Panc1 (cell line): Measurements from ENCODE around the gene ANP32A. TPM values are rescaled to one million over a fixed set of nuclear protein-coding genes. Genes with fewer than 3 reads are reported as not detected.
A peak's percentile ranks its signal among the peaks of the same experiment; 100 is the strongest.

Experiments used
- ATAC-seq: fragments of 200-7000 bp; cut with Tn5 transposase; 2 replicates; pipeline ENCODE4 v1.9.1; 2020; ENCODE audit warnings: mild to moderate bottlenecking, moderate library complexity
- BruUV-seq: library from RNA; stranded (reverse); fragments of 400-500 nt; replicated peaks from 2 replicates; lab custom pipeline; 2021; lab: Mats Ljungman, UMichigan
- CTCF ChIA-PET: fragments of 300-600 bp; sonication (Branson Sonifier 250); formaldehyde crosslinking; loops from one replicate; lab custom pipeline; 2022; ENCODE audit warnings: antibody characterized with exemption; lab: Charles Lee
- POLR2A ChIA-PET: fragments of 300-600 bp; sonication (Branson Sonifier 250); formaldehyde crosslinking; loops from one replicate; lab custom pipeline; 2022; ENCODE audit warnings: antibody characterized with exemption; lab: Charles Lee
- DNase-seq: peaks from one replicate; pipeline ENCODE4 v3.0.0-alpha.2; 2010; ENCODE audit warnings: low read depth, low spot score
- H3K27ac ChIP-seq: 2 replicates; pipeline ENCODE4 v1.5.1; 2011; ENCODE audit warnings: mild to moderate bottlenecking, low read length, inconsistent platforms
- H3K27me3 ChIP-seq: fragments of 200-500 bp; sonication (Bioruptor generic); 2 replicates; pipeline ENCODE4 v1.6.0; 2014; ENCODE audit warnings: low read length, inconsistent platforms; ENCODE audit not compliant: control insufficient read depth, insufficient read depth
- H3K36me3 ChIP-seq: fragments of 200-500 bp; sonication (Bioruptor generic); 2 replicates; pipeline ENCODE4 v1.5.1; 2014; ENCODE audit warnings: inconsistent platforms, mild to moderate bottlenecking, low read length, moderate library complexity; ENCODE audit not compliant: control insufficient read depth, insufficient read depth
- H3K4me1 ChIP-seq: 2 replicates; pipeline ENCODE4 v1.5.1; 2011; ENCODE audit warnings: inconsistent platforms, mild to moderate bottlenecking, low read length, moderate library complexity; ENCODE audit not compliant: control insufficient read depth, insufficient read depth
- H3K4me3 ChIP-seq, 2 experiments: 2 replicates each; pipeline ENCODE4 v1.5.1; 2011 to 2012; ENCODE audit warnings: low read depth in 2 of 2, low read length in 2 of 2, mild to moderate bottlenecking in 2 of 2, inconsistent platforms in 1 of 2, moderate library complexity in 1 of 2
- H3K9me3 ChIP-seq: fragments of 200-500 bp; sonication (Bioruptor generic); 2 replicates; pipeline ENCODE4 v1.5.1; 2014; ENCODE audit warnings: low read depth, mild to moderate bottlenecking, inconsistent platforms, low read length, moderate library complexity; ENCODE audit not compliant: control insufficient read depth, insufficient read depth
- CTCF ChIP-seq: fragments of 450-650 bp; IDR thresholded peaks from 2 replicates; pipeline ENCODE4 v1.5.1; 2017; ENCODE audit warnings: mild to moderate bottlenecking
- POLR2AphosphoS5 ChIP-seq: IDR thresholded peaks from 2 replicates; pipeline ENCODE4 v1.6.1; 2012; ENCODE audit warnings: mild to moderate bottlenecking, low read depth, low read length, moderate library complexity
- REST ChIP-seq, 2 experiments: IDR thresholded peaks; 2 replicates each; pipeline ENCODE4 v1.6.1; 2011 to 2012; ENCODE audit warnings: low read depth in 2 of 2, control low read depth in 1 of 2, low read length in 1 of 2, mild to moderate bottlenecking in 1 of 2, moderate library complexity in 1 of 2; ENCODE audit not compliant: insufficient read depth in 1 of 2
- SIN3A ChIP-seq: IDR thresholded peaks from 2 replicates; pipeline ENCODE4 v1.6.1; 2012; ENCODE audit warnings: low read depth, mild to moderate bottlenecking, low read length, moderate library complexity, borderline replicate concordance; ENCODE audit not compliant: insufficient read depth
- TCF7L2 ChIP-seq: IDR thresholded peaks from 2 replicates; pipeline ENCODE4 v1.6.1; 2011; ENCODE audit warnings: mild to moderate bottlenecking, low read depth, low read length, inconsistent platforms
- in situ Hi-C: cut with HindIII; loops from 2 replicates; pipeline ENCODE4 v1.10.0; 2016; ENCODE audit warnings: low sequenced_read_pairs, low pct_unique_long_range_greater_than_20kb
- intact Hi-C: fragments of 100-400 bp; cut with micrococcal nuclease; formaldehyde crosslinking; loops from one replicate; pipeline ENCODE4 v1.10.0; 2022; ENCODE audit not compliant: unreplicated experiment
- total RNA-seq: library from RNA; stranded (reverse); gene quantifications from one replicate; pipeline ENCODE4 v1.2.1, GENCODE V29; 2021; ENCODE audit not compliant: unreplicated experiment

ANP32A gene
- total RNA-seq, 1 experiment from 2014 or later, result 226 TPM

GRCh38 chr15:68816158-68816557, 4.5 kb downstream of the ANP32A start:
- Histone ChIP-seq H3K4me3 (peak overlapping the region; percentile 94), H3K4me1 (peaks cover 42% of the 10 kb centered on the region), H3K9me3 (no peaks in the 10 kb centered on the region), H3K27ac (peak overlapping the region; percentile 99), H3K27me3 (no peaks in the 10 kb centered on the region), H3K36me3 (no peaks in the 10 kb centered on the region; the same call in none of the 2 replicates)
- TF ChIP-seq REST (IDR thresholded peaks at IDR 0.05; ENCODE audit: insufficient read depth in 1 of 2, low read depth in 2 of 2, low read length in 1 of 2), result no peak
- TF ChIP-seq POLR2AphosphoS5, result no peak
- TF ChIP-seq SIN3A, result no peak
- no peak for TF ChIP-seq TCF7L2
- no peak for TF ChIP-seq CTCF
- CTCF ChIA-PET, result interaction anchor here (1.0 kb wide), 1 partner anchor 59 kb away, joined by 3 read pairs; no protein-coding TSS in a partner anchor
- in situ Hi-C loops (no loop called here), intact Hi-C loops (no loop called here)
- POLR2A ChIA-PET, result no interaction called here
- ATAC-seq (no peak), DNase-seq (no peak)
- no TSS peak for BruUV-seq

- POLR2A ChIA-PET, result no interaction called here
- no peaks in the 10 kb centered on the region for H3K9me3 ChIP-seq
- no TSS peak for BruUV-seq
- H3K4me3 ChIP-seq, result peak overlapping the region; percentile 94; a peak in 3 of 4 replicates
- CTCF ChIA-PET, result no interaction called here
- intact Hi-C loops (no loop called here), in situ Hi-C loops (no loop called here)
- H3K27ac ChIP-seq, result peak overlapping the region; percentile 99
- TF ChIP-seq CTCF, result no peak
- TF ChIP-seq SIN3A, result no peak
- no peak for TF ChIP-seq TCF7L2
- TF ChIP-seq REST (IDR thresholded peaks at IDR 0.05; ENCODE audit: insufficient read depth in 1 of 2, low read depth in 2 of 2, low read length in 1 of 2), result no peak
- no peak for DNase-seq
- no peaks in the 10 kb centered on the region; the same call in none of the 2 replicates for H3K36me3 ChIP-seq
- H3K4me1 ChIP-seq, result peaks cover 42% of the 10 kb centered on the region
- no peaks in the 10 kb centered on the region for H3K27me3 ChIP-seq
- ATAC-seq, result no peak
These were observed 5.1 kb downstream of the ANP32A start for GRCh38 chr15:68815598-68815997.
